Measurements from ENCODE around the gene LDLRAD2. TPM values are rescaled to one million over a fixed set of nuclear protein-coding genes. Genes with fewer than 3 reads are reported as not detected.

LDLRAD2 gene
- polyA plus RNA-seq, 1 of the 3 experiments (the other 2 are of a cell fraction) = 0.02 TPM

GRCh38 chr1:21848524-21849174, 36.6 kb downstream of the LDLRAD2 start:
- Histone ChIP-seq H3K4me3 (ENCODE audit: low read depth in 2 of 2, low read length in 1 of 2) (no peak overlapping the region), H3K9me3 (no peaks in the 10 kb centered on the region), H3K27ac (ENCODE audit: low read depth in 2 of 2, low read length in 1 of 2) (no peak overlapping the region), H3F3A (replicated peaks; ENCODE audit: insufficient read depth) (no peaks in the 10 kb centered on the region), H3K79me2 (ENCODE audit: insufficient read depth) (no peaks in the 10 kb centered on the region), H4K20me1 (ENCODE audit: insufficient read depth) (no peaks in the 10 kb centered on the region), H3K9ac (no peak overlapping the region), H2AFZ (ENCODE audit: low read depth) (no peak overlapping the region), H3K27me3 (ENCODE audit: insufficient read depth) (no peaks in the 10 kb centered on the region), H3K36me3 (replicated peaks in 1 of 2; ENCODE audit: control insufficient read depth in 1 of 2, insufficient read depth in 2 of 2, low read length in 1 of 2) (peaks cover 10 to 43% of the 10 kb centered on the region in 2 experiments), H3K9me2 (no peaks in the 10 kb centered on the region), H3K4me2 (no peak overlapping the region), H3K4me1 (ENCODE audit: control insufficient read depth in 1 of 2, insufficient read depth in 2 of 2, low read depth in 1 of 2, low read length in 1 of 2) (no peaks in the 10 kb centered on the region)
- 78% methylated on average over 3 of the region's 17 CpGs for WGBS (ENCODE audit: low lambda C conversion rate)
- TF ChIP-seq TEAD4 (IDR thresholded peaks at IDR 0.05; ENCODE audit: borderline replicate concordance, insufficient read depth) (no peak), YY1 (IDR thresholded peaks at IDR 0.05; ENCODE audit: low read depth) (no peak), SMC3 (IDR thresholded peaks at IDR 0.05; ENCODE audit: low read depth, low read length) (no peak)
- ChIA-PET CTCF (no interaction called here), POLR2A (no interaction called here)
- DNase-seq = no peak

- WGBS (ENCODE audit: low lambda C conversion rate) = 97% methylated on average over 15 of the region's 30 CpGs
- no peaks in the 10 kb centered on the region for H3K9me2 ChIP-seq
- H4K20me1 ChIP-seq (ENCODE audit: insufficient read depth) = no peaks in the 10 kb centered on the region
- H3K36me3 ChIP-seq (replicated peaks in 1 of 2; ENCODE audit: control insufficient read depth in 1 of 2, insufficient read depth in 2 of 2, low read length in 1 of 2) = peaks cover 3 to 54% of the 10 kb centered on the region in 2 experiments
- H3K4me2 ChIP-seq = no peak overlapping the region
- no peak for DNase-seq
- ChIA-PET POLR2A (no interaction called here), CTCF (no interaction called here)
- no peak overlapping the region for H3K27ac ChIP-seq (ENCODE audit: low read depth in 2 of 2, low read length in 1 of 2)
- H2AFZ ChIP-seq (ENCODE audit: low read depth) = no peak overlapping the region
- H3K9ac ChIP-seq = no peak overlapping the region
- no peaks in the 10 kb centered on the region for H3K27me3 ChIP-seq (ENCODE audit: insufficient read depth)
- H3F3A ChIP-seq (replicated peaks; ENCODE audit: insufficient read depth) = no peaks in the 10 kb centered on the region
- no peaks in the 10 kb centered on the region for H3K4me1 ChIP-seq (ENCODE audit: control insufficient read depth in 1 of 2, insufficient read depth in 2 of 2, low read depth in 1 of 2, low read length in 1 of 2)
- no peak overlapping the region for H3K4me3 ChIP-seq (ENCODE audit: low read depth in 2 of 2, low read length in 1 of 2)
- no peaks in the 10 kb centered on the region for H3K79me2 ChIP-seq (ENCODE audit: insufficient read depth)
- no peak for TF ChIP-seq NFIC (IDR thresholded peaks at IDR 0.05; ENCODE audit: borderline replicate concordance)
- no peak for TF ChIP-seq RCOR1 (IDR thresholded peaks at IDR 0.05; ENCODE audit: low read length)
- no peak for TF ChIP-seq NRF1 (IDR thresholded peaks at IDR 0.05; ENCODE audit: low read depth, low read length)
- no peak for TF ChIP-seq MEF2A (IDR thresholded peaks at IDR 0.05; ENCODE audit: borderline replicate concordance, low read depth)
- TF ChIP-seq TEAD4 (IDR thresholded peaks at IDR 0.05; ENCODE audit: borderline replicate concordance, insufficient read depth) = no peak
- TF ChIP-seq REST (IDR thresholded peaks at IDR 0.05; ENCODE audit: low read depth, low read length) = no peak
- no peak for TF ChIP-seq EP300 (IDR thresholded peaks at IDR 0.05; ENCODE audit: borderline replicate concordance in 1 of 2, low read depth in 1 of 2, low read length in 1 of 2)
- TF ChIP-seq TAF1 (IDR thresholded peaks at IDR 0.05; ENCODE audit: borderline replicate concordance, low read depth, low read length) = no peak
- TF ChIP-seq ZBTB33 (IDR thresholded peaks at IDR 0.05; ENCODE audit: borderline replicate concordance, low read depth) = no peak
- no peak for TF ChIP-seq TCF12 (IDR thresholded peaks at IDR 0.05)
- no peak for TF ChIP-seq FOXJ3 (CRISPR knock-in tag; IDR thresholded peaks at IDR 0.05)
- no peak for TF ChIP-seq GABPA (IDR thresholded peaks at IDR 0.05; ENCODE audit: low read depth)
- no peak for TF ChIP-seq EZH2phosphoT487 (IDR thresholded peaks at IDR 0.05; ENCODE audit: borderline replicate concordance, low read depth)
- no peak for TF ChIP-seq POLR2AphosphoS5 (IDR thresholded peaks at IDR 0.05; ENCODE audit: low read depth, low read length)
- TF ChIP-seq ELF1 (IDR thresholded peaks at IDR 0.05) = no peak
- TF ChIP-seq FOXM1 (IDR thresholded peaks at IDR 0.05; ENCODE audit: low read depth) = no peak
- no peak for TF ChIP-seq FOSL2 (IDR thresholded peaks at IDR 0.05; ENCODE audit: borderline replicate concordance, low read depth)
- no peak for TF ChIP-seq RXRA (IDR thresholded peaks at IDR 0.05; ENCODE audit: borderline replicate concordance, low read depth)
- H3K9me3 ChIP-seq = no peaks in the 10 kb centered on the region
Measured at GRCh38 chr1:21849909-21850576, 38.0 kb downstream of the LDLRAD2 start.

Measured in SK-N-SH (cell line).